Body of pancreas (tissue), 4 donors: ENCODE results near the gene HDAC11.

ENCODE experiments used
- POLR2A ChIP-seq, 3 donors: fragments of 450-650 bp; IDR thresholded peaks; one replicate each; pipeline ENCODE4 v1.6.1; 2016; ENCODE audit warnings: antibody characterized with exemption in 3 of 3, mild to moderate bottlenecking in 2 of 3
- TF ChIP-seq, protein P1 (sequence below), 7 experiments: fragments of 450-650 bp in 4 of 7; fragments of 200-600 bp in 3 of 7; sonication (generic) in 3 of 7; IDR thresholded peaks; one replicate each; pipeline ENCODE4 v1.5.1; 2016 to 2019; ENCODE audit warnings: antibody characterized with exemption in 7 of 7

DNA sequence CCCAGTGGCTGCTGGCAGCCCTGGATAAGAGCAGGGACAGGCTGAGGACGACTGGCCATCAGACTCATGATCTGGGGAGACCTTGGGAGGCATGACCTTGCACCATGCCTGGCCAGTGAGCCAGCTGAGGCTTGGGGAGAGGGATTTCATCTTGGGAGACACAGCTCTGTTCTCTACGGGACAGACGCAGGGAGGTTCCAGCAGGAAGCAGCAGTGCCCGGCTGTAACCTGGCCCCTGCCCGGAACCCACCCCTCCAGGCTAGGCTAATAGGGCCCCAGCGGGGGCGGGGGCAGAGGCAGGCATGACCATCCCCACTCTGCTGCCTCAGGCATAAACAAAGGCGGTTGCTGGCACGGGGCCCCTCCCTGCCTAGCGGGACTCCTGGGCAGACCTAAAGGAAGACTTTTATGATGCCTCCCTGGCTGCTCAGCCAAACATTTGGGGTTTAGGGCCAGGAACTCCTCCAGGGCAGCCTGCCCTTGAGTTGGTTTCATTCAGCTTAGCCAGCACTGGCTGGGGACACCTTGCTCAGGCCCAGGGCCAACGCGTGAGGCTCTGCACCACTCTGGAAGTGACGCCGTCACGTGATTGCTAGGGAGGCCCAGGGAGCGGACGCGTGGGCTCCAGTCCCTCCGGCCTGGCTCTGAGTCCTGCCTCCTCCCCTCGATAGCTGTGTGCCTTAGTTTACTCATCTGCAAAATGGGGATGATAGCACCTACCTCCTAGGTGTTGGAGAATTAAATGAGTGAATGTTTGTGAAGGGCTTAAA, 27.6 kb downstream of the HDAC11 start:
- TF ChIP-seq, protein P1, sequence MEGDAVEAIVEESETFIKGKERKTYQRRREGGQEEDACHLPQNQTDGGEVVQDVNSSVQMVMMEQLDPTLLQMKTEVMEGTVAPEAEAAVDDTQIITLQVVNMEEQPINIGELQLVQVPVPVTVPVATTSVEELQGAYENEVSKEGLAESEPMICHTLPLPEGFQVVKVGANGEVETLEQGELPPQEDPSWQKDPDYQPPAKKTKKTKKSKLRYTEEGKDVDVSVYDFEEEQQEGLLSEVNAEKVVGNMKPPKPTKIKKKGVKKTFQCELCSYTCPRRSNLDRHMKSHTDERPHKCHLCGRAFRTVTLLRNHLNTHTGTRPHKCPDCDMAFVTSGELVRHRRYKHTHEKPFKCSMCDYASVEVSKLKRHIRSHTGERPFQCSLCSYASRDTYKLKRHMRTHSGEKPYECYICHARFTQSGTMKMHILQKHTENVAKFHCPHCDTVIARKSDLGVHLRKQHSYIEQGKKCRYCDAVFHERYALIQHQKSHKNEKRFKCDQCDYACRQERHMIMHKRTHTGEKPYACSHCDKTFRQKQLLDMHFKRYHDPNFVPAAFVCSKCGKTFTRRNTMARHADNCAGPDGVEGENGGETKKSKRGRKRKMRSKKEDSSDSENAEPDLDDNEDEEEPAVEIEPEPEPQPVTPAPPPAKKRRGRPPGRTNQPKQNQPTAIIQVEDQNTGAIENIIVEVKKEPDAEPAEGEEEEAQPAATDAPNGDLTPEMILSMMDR (IDR thresholded peaks at IDR 0.05), result no peak
- TF ChIP-seq POLR2A (IDR thresholded peaks at IDR 0.05), result no peak
